Left hindlimb (tissue), 1 donor: ENCODE results near the gene MDFIC2.
"Not testable (repeated sequence)": the region's sequence is repeated elsewhere in the genome, so short reads cannot be mapped to it uniquely, and the experiment has no call there.

Source experiments
- DNase-seq: peaks from one replicate; pipeline ENCODE4 v3.0.0-alpha.2; 2018

Gene MDFIC2

GRCh38 chr3:70312336-70312735, at the start of gene MDFIC2:
MDFIC2 (minus strand) TSS chr3:70312638; CDS start chr3:70311973, 665 bp downstream.
- DNase-seq, result no peak

- DNase-seq, result no peak
Observed at GRCh38 chr3:70360979-70361760, 48.7 kb upstream of the MDFIC2 start.

GRCh38 chr3:70359711-70360110, 47.3 kb upstream of the MDFIC2 start:
- DNase-seq, result no peak

- no peak for DNase-seq
Observed at GRCh38 chr3:70358978-70359580, 46.6 kb upstream of the MDFIC2 start.

GRCh38 chr3:70352215-70352614, 39.8 kb upstream of the MDFIC2 start:
- DNase-seq, result no peak

GRCh38 chr3:70342149-70342548, 29.7 kb upstream of the MDFIC2 start:
- DNase-seq, result no peak

- not testable (repeated sequence) for DNase-seq
Observed at GRCh38 chr3:70336885-70337284, 24.4 kb upstream of the MDFIC2 start.

- no peak for DNase-seq
Observed at GRCh38 chr3:70333080-70333479, 20.6 kb upstream of the MDFIC2 start.

GRCh38 chr3:70315021-70315420, 2.6 kb upstream of the MDFIC2 start:
- DNase-seq, result no peak

- no peak for DNase-seq
Observed at GRCh38 chr3:70310809-70311208, 1.6 kb downstream of the MDFIC2 start.

- DNase-seq, result no peak
Observed at GRCh38 chr3:70309591-70309990, 2.8 kb downstream of the MDFIC2 start.

GRCh38 chr3:70308760-70309159, 3.7 kb downstream of the MDFIC2 start:
- DNase-seq, result no peak

GRCh38 chr3:70306736-70307135, 5.7 kb downstream of the MDFIC2 start:
- no peak for DNase-seq

- DNase-seq, result no peak
Observed at GRCh38 chr3:70298385-70298784, 14.1 kb downstream of the MDFIC2 start.

GRCh38 chr3:70291097-70291482, 21.3 kb downstream of the MDFIC2 start:
- no peak for DNase-seq

- not testable (repeated sequence) for DNase-seq
Observed at GRCh38 chr3:70290431-70291096, 21.9 kb downstream of the MDFIC2 start.

GRCh38 chr3:70281663-70282062, 30.8 kb downstream of the MDFIC2 start:
- DNase-seq, result no peak

GRCh38 chr3:70277304-70277703, 35.1 kb downstream of the MDFIC2 start:
- no peak for DNase-seq

- DNase-seq, result no peak
Observed at GRCh38 chr3:70276901-70277300, 35.5 kb downstream of the MDFIC2 start.

- DNase-seq, result no peak
Observed at GRCh38 chr3:70273492-70273891, 38.9 kb downstream of the MDFIC2 start.

- no peak for DNase-seq
Observed at GRCh38 chr3:70272798-70273197, 39.6 kb downstream of the MDFIC2 start.

- no peak for DNase-seq
Observed at GRCh38 chr3:70264122-70264780, 48.2 kb downstream of the MDFIC2 start.

GRCh38 chr3:70261283-70261682, 51.2 kb downstream of the MDFIC2 start:
- no peak for DNase-seq
